Measurements from ENCODE around the gene ABRACL.
"Not testable (repeated sequence)": the region's sequence is repeated elsewhere in the genome, so short reads cannot be mapped to it uniquely, and the experiment has no call there.

The ABRACL gene

GRCh38 chr6:139028658-139029469 lies at the start of gene ABRACL:
TSS of gene ABRACL (plus strand) at chr6:139028745. CDS start at chr6:139034161, 5,416 bp downstream.
- no peak for FAIRE-seq

- FAIRE-seq = no peak
Measured at GRCh38 chr6:138979365-138979764, 49.2 kb upstream of the ABRACL start.

GRCh38 chr6:138979813-138980668 lies 48.5 kb upstream of the ABRACL start:
- no peak for FAIRE-seq

GRCh38 chr6:138981416-138981815 lies 47.1 kb upstream of the ABRACL start:
- no peak for FAIRE-seq

GRCh38 chr6:138986578-138986977 lies 42.0 kb upstream of the ABRACL start:
- FAIRE-seq = no peak

- FAIRE-seq = no peak
Measured at GRCh38 chr6:138987080-138987642, 41.4 kb upstream of the ABRACL start.

GRCh38 chr6:138987643-138988468 lies 40.7 kb upstream of the ABRACL start, which contains the start of gene REPS1:
TSS of gene REPS1 (minus strand) at chr6:138988253. CDS start at chr6:138987682, 571 bp downstream.
- no peak for FAIRE-seq

GRCh38 chr6:138988469-138988834 lies 40.1 kb upstream of the ABRACL start:
- no peak for FAIRE-seq

- FAIRE-seq = no peak
Measured at GRCh38 chr6:138989098-138989983, 39.2 kb upstream of the ABRACL start.

- no peak for FAIRE-seq
Measured at GRCh38 chr6:138991206-138991605, 37.3 kb upstream of the ABRACL start.

GRCh38 chr6:138992965-138993364 lies 35.6 kb upstream of the ABRACL start:
- not testable (repeated sequence) for FAIRE-seq

- not testable (repeated sequence) for FAIRE-seq
Measured at GRCh38 chr6:138993410-138993809, 35.1 kb upstream of the ABRACL start.

- FAIRE-seq = no peak
Measured at GRCh38 chr6:138996524-138996923, 32.0 kb upstream of the ABRACL start.

GRCh38 chr6:138997136-138997535 lies 31.4 kb upstream of the ABRACL start:
- FAIRE-seq = no peak

- FAIRE-seq = no peak
Measured at GRCh38 chr6:138999949-139000725, 28.4 kb upstream of the ABRACL start.

GRCh38 chr6:139003751-139004150 lies 24.8 kb upstream of the ABRACL start:
- no peak for FAIRE-seq

- no peak for FAIRE-seq
Measured at GRCh38 chr6:139006477-139006876, 22.1 kb upstream of the ABRACL start.

- FAIRE-seq = no peak
Measured at GRCh38 chr6:139007428-139007827, 21.1 kb upstream of the ABRACL start.

GRCh38 chr6:139008117-139008516 lies 20.4 kb upstream of the ABRACL start:
- FAIRE-seq = no peak

GRCh38 chr6:139010674-139011073 lies 17.9 kb upstream of the ABRACL start:
- FAIRE-seq = no peak

GRCh38 chr6:139011980-139012379 lies 16.6 kb upstream of the ABRACL start:
- FAIRE-seq = no peak

Measured in endometrium (tissue), 2 donors.